Tibial nerve (tissue), 3 donors: ENCODE results near the gene PLEK.

ENCODE experiments used
- POLR2A ChIP-seq, 2 donors: fragments of 450-650 bp; IDR thresholded peaks; one replicate each; pipeline ENCODE4 v1.6.1; 2017; ENCODE audit warnings: antibody characterized with exemption in 2 of 2, mild to moderate bottlenecking in 2 of 2, moderate library complexity in 2 of 2
- TF ChIP-seq, protein P1 (sequence below), 5 experiments: fragments of 200-600 bp in 3 of 5; fragments of 450-650 bp in 2 of 5; sonication (generic) in 3 of 5; IDR thresholded peaks; one replicate each; pipeline ENCODE4 v1.5.1; 2016 to 2019; ENCODE audit warnings: antibody characterized with exemption in 5 of 5, mild to moderate bottlenecking in 3 of 5, moderate library complexity in 2 of 5

DNA sequence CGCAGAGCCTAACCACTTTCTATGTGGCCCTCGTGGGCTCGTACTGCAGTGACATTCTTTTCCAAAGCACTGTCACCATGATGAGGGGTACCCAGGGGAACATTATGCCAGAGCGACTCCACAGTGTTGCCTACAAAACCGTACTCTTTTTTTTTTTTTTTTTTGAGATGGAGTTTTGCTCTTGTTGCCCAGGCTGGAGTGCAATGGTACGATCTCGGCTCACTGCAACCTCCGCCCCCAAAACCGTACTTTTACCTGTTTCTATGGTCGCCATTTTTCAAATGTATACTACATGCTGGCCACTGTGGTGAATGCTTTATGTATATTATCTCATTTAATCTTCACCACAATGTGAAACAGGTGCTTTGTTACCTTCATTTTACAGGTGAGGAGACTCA lies 4.3 kb downstream of the PLEK start:
- TF ChIP-seq, protein P1, sequence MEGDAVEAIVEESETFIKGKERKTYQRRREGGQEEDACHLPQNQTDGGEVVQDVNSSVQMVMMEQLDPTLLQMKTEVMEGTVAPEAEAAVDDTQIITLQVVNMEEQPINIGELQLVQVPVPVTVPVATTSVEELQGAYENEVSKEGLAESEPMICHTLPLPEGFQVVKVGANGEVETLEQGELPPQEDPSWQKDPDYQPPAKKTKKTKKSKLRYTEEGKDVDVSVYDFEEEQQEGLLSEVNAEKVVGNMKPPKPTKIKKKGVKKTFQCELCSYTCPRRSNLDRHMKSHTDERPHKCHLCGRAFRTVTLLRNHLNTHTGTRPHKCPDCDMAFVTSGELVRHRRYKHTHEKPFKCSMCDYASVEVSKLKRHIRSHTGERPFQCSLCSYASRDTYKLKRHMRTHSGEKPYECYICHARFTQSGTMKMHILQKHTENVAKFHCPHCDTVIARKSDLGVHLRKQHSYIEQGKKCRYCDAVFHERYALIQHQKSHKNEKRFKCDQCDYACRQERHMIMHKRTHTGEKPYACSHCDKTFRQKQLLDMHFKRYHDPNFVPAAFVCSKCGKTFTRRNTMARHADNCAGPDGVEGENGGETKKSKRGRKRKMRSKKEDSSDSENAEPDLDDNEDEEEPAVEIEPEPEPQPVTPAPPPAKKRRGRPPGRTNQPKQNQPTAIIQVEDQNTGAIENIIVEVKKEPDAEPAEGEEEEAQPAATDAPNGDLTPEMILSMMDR (IDR thresholded peaks at IDR 0.05) = no peak
- TF ChIP-seq POLR2A (IDR thresholded peaks at IDR 0.05) = no peak
